Left lung (tissue), 10 donors: ENCODE measurements around the gene CYP1B1. TPM values are rescaled to one million over a fixed set of nuclear protein-coding genes. Genes with fewer than 3 reads are reported as not detected.

Experiments
- ATAC-seq: fragments of 200-7000 bp; cut with Tn5 transposase; one replicate; pipeline ENCODE4 v1.9.1; 2020; ENCODE audit warnings: moderate library complexity
- DNase-seq, 4 donors: peaks; one replicate each; pipeline ENCODE4 v3.0.0-alpha.2; 2013 to 2020
- H3K27ac ChIP-seq, 2 donors: fragments of 200-600 bp; sonication (generic) in 1 of 2; one replicate each; pipeline versions ENCODE4 v1.5.0 to v1.8.0; 2020 to 2021
- H3K27me3 ChIP-seq, 2 donors: fragments of 200-600 bp; sonication (generic) in 1 of 2; one replicate each; pipeline versions ENCODE4 v1.5.0 to v1.8.0; 2020 to 2021
- H3K36me3 ChIP-seq, 2 donors: fragments of 200-600 bp; sonication (generic) in 1 of 2; one replicate each; pipeline versions ENCODE4 v1.5.0 to v1.8.0; 2020 to 2021
- H3K4me1 ChIP-seq, 2 donors: fragments of 200-600 bp; one replicate each; pipeline ENCODE4 v1.8.0; 2021
- H3K4me3 ChIP-seq, 2 donors: fragments of 200-600 bp; sonication (generic) in 1 of 2; one replicate each; pipeline versions ENCODE4 v1.5.0 to v1.8.0; 2020 to 2021; ENCODE audit warnings: mild to moderate bottlenecking in 1 of 2
- H3K9me3 ChIP-seq, 2 donors: fragments of 200-600 bp; sonication (generic) in 1 of 2; one replicate each; pipeline versions ENCODE4 v1.5.0 to v1.8.0; 2020 to 2021
- CTCF ChIP-seq, 2 donors: fragments of 200-600 bp; sonication (generic) in 1 of 2; IDR thresholded peaks; one replicate each; pipeline versions ENCODE4 v1.5.0 to v1.8.0; 2021; ENCODE audit warnings: antibody characterized with exemption in 2 of 2
- intact Hi-C, 2 donors: fragments of 100-400 bp; cut with DNase I; formaldehyde crosslinking; loops; one replicate each; pipeline versions ENCODE4 v1.11.2 to v1.14.2; 2022
- polyA plus RNA-seq, 6 donors: library from polyadenylated mRNA; unstranded; fragments of 120-200 nt; gene quantifications; one replicate each; pipeline ENCODE4 v1.2.1, GENCODE V29; 2013; ENCODE audit not compliant: insufficient read length in 6 of 6
- total RNA-seq, 2 donors: library from RNA; stranded (reverse); fragmentation: NEBNext Ultra II Directional; extraction: Animal tissue kit (Norgen Biotek cat#: 25700); gene quantifications; one replicate each; pipeline ENCODE4 v1.2.1, GENCODE V29; 2021
- donor health status: DM: no; HTN: yes; CAD: no.
- donor health status: DM: no; HTN: no; CAD: no.

Gene CYP1B1
- total and polyA plus RNA-seq, 8 donors = 1.0 to 155 (median 1.6) TPM

GRCh38 chr2:38079116-38080052 is 3.4 kb upstream of the CYP1B1 start:
- ATAC-seq (no peak), DNase-seq (no peak)
- Histone ChIP-seq H3K36me3 (no peaks in the 10 kb centered on the region), H3K27ac (no peak overlapping the region), H3K9me3 (no peaks in the 10 kb centered on the region), H3K4me1 (peaks cover under 1 to 42% of the 10 kb centered on the region in 2 donors), H3K27me3 (peaks cover 4 to 43% of the 10 kb centered on the region in 2 donors), H3K4me3 (no peak overlapping the region)
- intact Hi-C loops = no loop called here
- no peak for TF ChIP-seq CTCF (IDR thresholded peaks at IDR 0.05)

- H3K4me1 ChIP-seq = peaks cover 4 to 54% of the 10 kb centered on the region in 2 donors
- DNase-seq = no peak
- intact Hi-C loops = no loop called here
- H3K36me3 ChIP-seq = peaks cover 0 to 5% of the 10 kb centered on the region in 2 donors
- H3K27me3 ChIP-seq = peaks cover 4 to 61% of the 10 kb centered on the region in 2 donors
- H3K9me3 ChIP-seq = no peaks in the 10 kb centered on the region
- no peak for ATAC-seq
- TF ChIP-seq CTCF (IDR thresholded peaks at IDR 0.05) = no peak
- H3K4me3 ChIP-seq = peak overlapping the region; percentile 52 to 53
- H3K27ac ChIP-seq = peak overlapping the region; percentile 93
These were observed 1.4 kb upstream of the CYP1B1 start for GRCh38 chr2:38077431-38077769.

GRCh38 chr2:38076710-38077430 is 919 bp upstream of the CYP1B1 start:
- peak overlapping the region; percentile 52 to 53 for H3K4me3 ChIP-seq
- peaks cover 0 to 5% of the 10 kb centered on the region in 2 donors for H3K36me3 ChIP-seq
- TF ChIP-seq CTCF (IDR thresholded peaks at IDR 0.05) = no peak
- ATAC-seq = peak; percentile 83
- no peaks in the 10 kb centered on the region for H3K9me3 ChIP-seq
- peaks cover 4 to 58% of the 10 kb centered on the region in 2 donors for H3K4me1 ChIP-seq
- intact Hi-C loops = no loop called here
- peak in 3 of 4 donors; percentile 69 to 93 (median 86) for DNase-seq
- H3K27ac ChIP-seq = peak overlapping the region; percentile 93
- H3K27me3 ChIP-seq = peaks cover 4 to 61% of the 10 kb centered on the region in 2 donors

- peaks cover 4 to 64% of the 10 kb centered on the region in 2 donors for H3K4me1 ChIP-seq
- H3K36me3 ChIP-seq = peaks cover 0 to 7% of the 10 kb centered on the region in 2 donors
- intact Hi-C loops = no loop called here
- H3K9me3 ChIP-seq = no peaks in the 10 kb centered on the region
- ATAC-seq (peak; percentile 81), DNase-seq (peak in 3 of 4 donors; percentile 76 to 94 (median 85))
- peaks cover 4 to 61% of the 10 kb centered on the region in 2 donors for H3K27me3 ChIP-seq
- H3K4me3 ChIP-seq = peak overlapping the region; percentile 52 to 53
- peak in 1 of 2 donors; percentile 24 for TF ChIP-seq CTCF (IDR thresholded peaks at IDR 0.05)
- H3K27ac ChIP-seq = peak overlapping the region; percentile 93
These were observed 280 bp upstream of the CYP1B1 start for GRCh38 chr2:38076152-38076709.
